ENCODE data around the gene NUBP2.

- TF ChIP-seq ISL1 (CRISPR knock-in tag; IDR thresholded peaks at IDR 0.05) = no peak
- TF ChIP-seq ESRRG (CRISPR knock-in tag; IDR thresholded peaks at IDR 0.05) = no peak
- TF ChIP-seq GLIS3 (CRISPR knock-in tag; IDR thresholded peaks at IDR 0.05) = no peak
- TF ChIP-seq ZFP30 (CRISPR knock-in tag; IDR thresholded peaks at IDR 0.05) = no peak
- no peak for TF ChIP-seq ZFP3 (CRISPR knock-in tag; IDR thresholded peaks at IDR 0.05)
- no peak for TF ChIP-seq RARB (CRISPR knock-in tag; IDR thresholded peaks at IDR 0.05)
- TF ChIP-seq, protein P1, sequence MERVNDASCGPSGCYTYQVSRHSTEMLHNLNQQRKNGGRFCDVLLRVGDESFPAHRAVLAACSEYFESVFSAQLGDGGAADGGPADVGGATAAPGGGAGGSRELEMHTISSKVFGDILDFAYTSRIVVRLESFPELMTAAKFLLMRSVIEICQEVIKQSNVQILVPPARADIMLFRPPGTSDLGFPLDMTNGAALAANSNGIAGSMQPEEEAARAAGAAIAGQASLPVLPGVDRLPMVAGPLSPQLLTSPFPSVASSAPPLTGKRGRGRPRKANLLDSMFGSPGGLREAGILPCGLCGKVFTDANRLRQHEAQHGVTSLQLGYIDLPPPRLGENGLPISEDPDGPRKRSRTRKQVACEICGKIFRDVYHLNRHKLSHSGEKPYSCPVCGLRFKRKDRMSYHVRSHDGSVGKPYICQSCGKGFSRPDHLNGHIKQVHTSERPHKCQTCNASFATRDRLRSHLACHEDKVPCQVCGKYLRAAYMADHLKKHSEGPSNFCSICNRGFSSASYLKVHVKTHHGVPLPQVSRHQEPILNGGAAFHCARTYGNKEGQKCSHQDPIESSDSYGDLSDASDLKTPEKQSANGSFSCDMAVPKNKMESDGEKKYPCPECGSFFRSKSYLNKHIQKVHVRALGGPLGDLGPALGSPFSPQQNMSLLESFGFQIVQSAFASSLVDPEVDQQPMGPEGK (CRISPR knock-in tag; IDR thresholded peaks at IDR 0.05; ENCODE audit: borderline replicate concordance) = no peak
- TF ChIP-seq ZNF565 (CRISPR knock-in tag; conservative IDR thresholded peaks at IDR 0.05; ENCODE audit: low read depth) = no peak
- TF ChIP-seq OSR1 (CRISPR knock-in tag; IDR thresholded peaks at IDR 0.05) = no peak
- TF ChIP-seq BACH2 (CRISPR knock-in tag; IDR thresholded peaks at IDR 0.05; ENCODE audit: borderline replicate concordance) = no peak
- TF ChIP-seq ARNTL (CRISPR knock-in tag; IDR thresholded peaks at IDR 0.05; ENCODE audit: borderline replicate concordance, low read depth) = no peak
- TF ChIP-seq ZNF70 (CRISPR knock-in tag; IDR thresholded peaks at IDR 0.05) = no peak
- TF ChIP-seq PPARA (CRISPR knock-in tag; IDR thresholded peaks at IDR 0.05; ENCODE audit: borderline replicate concordance) = no peak
Measured at GRCh38 chr16:1767116-1767994, 15.4 kb upstream of the NUBP2 start.
